GM12878 (cell line): ENCODE measurements around the gene IGFBP2. TPM values are rescaled to one million over a fixed set of nuclear protein-coding genes. Genes with fewer than 3 reads are reported as not detected.

Experiments used
- ATF7 ChIP-seq: fragments of 450-650 bp; IDR thresholded peaks from 2 replicates; pipeline ENCODE4 v1.6.1; 2016; ENCODE audit warnings: low read depth, mild to moderate bottlenecking
- CBX3 ChIP-seq: fragments of 200-600 bp; sonication (generic); IDR thresholded peaks from 2 replicates; pipeline ENCODE4 v1.6.1; 2016; ENCODE audit warnings: low read depth, borderline replicate concordance
- CREM ChIP-seq: IDR thresholded peaks from 2 replicates; pipeline ENCODE4 v1.6.1; 2014; ENCODE audit warnings: antibody characterized with exemption, low read depth
- EGR1 ChIP-seq, 2 experiments: IDR thresholded peaks; 1 replicate in 1 of 2; 2 replicates in 1 of 2; pipeline ENCODE4 v1.6.1; 2011 to 2012; ENCODE audit warnings: low read depth in 2 of 2, low read length in 2 of 2, borderline replicate concordance in 1 of 2, mild to moderate bottlenecking in 1 of 2, moderate library complexity in 1 of 2
- EP300 ChIP-seq, 2 experiments: fragments of 150-350 bp in 1 of 2; IDR thresholded peaks; 2 replicates each; pipeline ENCODE4 v1.6.1; 2011 to 2012; ENCODE audit warnings: low read depth in 2 of 2, low read length in 2 of 2, borderline replicate concordance in 1 of 2, improper control_type of control experiment in 1 of 2, inconsistent platforms in 1 of 2; ENCODE audit not compliant: control insufficient read depth in 1 of 2
- HDGF ChIP-seq: fragments of 450-650 bp; IDR thresholded peaks from 2 replicates; pipeline ENCODE4 v1.6.1; 2016; ENCODE audit warnings: antibody characterized with exemption
- MTA3 ChIP-seq: IDR thresholded peaks from 2 replicates; pipeline ENCODE4 v1.6.1; 2012; ENCODE audit warnings: low read length, inconsistent platforms, borderline replicate concordance
- PAX5 ChIP-seq: IDR thresholded peaks from 2 replicates; pipeline ENCODE4 v1.6.1; 2011; ENCODE audit warnings: low read depth, low read length, borderline replicate concordance
- SPI1 ChIP-seq: IDR thresholded peaks from 2 replicates; pipeline ENCODE4 v1.6.1; 2011; ENCODE audit warnings: low read depth, mild to moderate bottlenecking, low read length, moderate library complexity, borderline replicate concordance; ENCODE audit not compliant: insufficient read depth
- SRF ChIP-seq, 2 experiments: IDR thresholded peaks; 2 replicates each; pipeline ENCODE4 v1.6.1; 2011; ENCODE audit warnings: low read depth in 2 of 2, low read length in 2 of 2, mild to moderate bottlenecking in 1 of 2, moderate library complexity in 1 of 2
- SUZ12 ChIP-seq: fragments of 200-600 bp; sonication (generic); IDR thresholded peaks from one replicate; pipeline ENCODE4 v1.6.1; 2018; ENCODE audit warnings: antibody characterized with exemption, mild to moderate bottlenecking; ENCODE audit not compliant: unreplicated experiment
- TARDBP ChIP-seq: IDR thresholded peaks from 2 replicates; pipeline ENCODE4 v1.6.1; 2016; ENCODE audit warnings: borderline replicate concordance
- polyA plus RNA-seq, 11 experiments: library from polyadenylated mRNA; depleted of rRNA in 4 of 11; unstranded in 6 of 11; stranded (reverse) in 5 of 11; fragments of >200 nt; fragmentation: Nextera tagmentation in 4 of 11; fragmentation: Illumina TruSeq in 1 of 11; extraction: Ambion mirVana in 4 of 11; extraction: Trizol in 1 of 11; gene quantifications; 1 replicate in 1 of 11; 2 replicates in 10 of 11; pipeline versions ENCODE4 v1.2.1 to v1.2.3, GENCODE V29; 2011 to 2016; ENCODE audit warnings: inconsistent platforms in 2 of 11, missing spikeins in 2 of 11, low read depth in 1 of 11
- total RNA-seq, 4 experiments: library from RNA; depleted of rRNA in 3 of 4; stranded (reverse); fragments of >200 nt in 3 of 4; fragmentation: Illumina TruSeq in 1 of 4; extraction: Trizol in 1 of 4; gene quantifications; 2 replicates each; pipeline versions ENCODE4 v1.2.1 to v1.2.3, GENCODE V29; 2013 to 2021
- TF ChIP-seq, protein P1 (sequence below): fragments of 450-650 bp; formaldehyde crosslinking; IDR thresholded peaks from 2 replicates; pipeline ENCODE4 v1.5.0; 2022; ENCODE audit warnings: mild to moderate bottlenecking, missing genetic modification characterization
- TF ChIP-seq, protein P2 (sequence below): fragments of 450-650 bp; IDR thresholded peaks from 2 replicates; pipeline ENCODE4 v1.6.1; 2016; ENCODE audit warnings: mild to moderate bottlenecking
- TF ChIP-seq, protein P3 (sequence below): IDR thresholded peaks from 2 replicates; pipeline ENCODE4 v1.6.1; 2012; ENCODE audit warnings: mild to moderate bottlenecking, low read depth, low read length
- TF ChIP-seq, protein P4 (sequence below): fragments of 450-650 bp; IDR thresholded peaks from 2 replicates; pipeline ENCODE4 v1.6.1; 2017; ENCODE audit warnings: mild to moderate bottlenecking, moderate library complexity

IGFBP2 gene
- total and polyA plus RNA-seq, 10 of the 15 experiments (the other 5 are each of a cell fraction or from before 2014, with no cell fraction given) = 0.11 to 1.5 (median 0.38) TPM; not detected in 5

DNA sequence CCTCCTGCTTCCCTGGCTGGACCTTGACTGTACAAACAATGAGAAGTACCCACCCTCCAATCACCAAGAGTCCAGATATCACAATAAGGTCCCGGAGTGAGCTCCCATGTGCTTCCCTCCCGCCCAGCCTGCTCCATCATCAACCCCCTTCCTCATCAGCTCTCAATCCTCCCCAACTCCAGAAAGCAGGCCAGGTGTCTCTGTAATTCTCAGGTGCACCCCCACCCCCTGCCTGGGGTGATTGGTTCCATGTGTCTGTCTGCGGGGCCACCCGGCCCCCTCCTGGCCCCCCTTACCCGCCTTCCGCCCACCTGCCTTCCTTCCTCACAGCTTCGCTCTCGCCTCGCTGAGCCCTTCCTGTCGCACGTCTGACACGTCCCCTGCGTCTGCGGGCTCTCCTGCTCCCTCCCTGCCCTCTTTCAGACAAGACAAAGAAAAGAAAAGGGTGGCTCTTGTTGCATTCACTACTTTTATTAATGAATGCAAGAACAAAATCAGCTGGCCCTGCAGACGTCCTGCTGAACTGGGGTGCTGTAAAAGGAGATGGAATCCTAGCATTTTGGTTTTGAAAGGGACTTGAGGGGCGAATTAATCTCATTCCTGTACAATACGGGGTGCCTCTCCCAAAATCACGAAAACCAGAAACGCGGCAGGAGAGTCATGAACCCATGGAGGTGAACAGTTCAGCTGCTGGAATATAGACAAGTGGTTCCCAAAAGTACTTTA is 26.5 kb upstream of the IGFBP2 start (continued):
- TF ChIP-seq, protein P1, sequence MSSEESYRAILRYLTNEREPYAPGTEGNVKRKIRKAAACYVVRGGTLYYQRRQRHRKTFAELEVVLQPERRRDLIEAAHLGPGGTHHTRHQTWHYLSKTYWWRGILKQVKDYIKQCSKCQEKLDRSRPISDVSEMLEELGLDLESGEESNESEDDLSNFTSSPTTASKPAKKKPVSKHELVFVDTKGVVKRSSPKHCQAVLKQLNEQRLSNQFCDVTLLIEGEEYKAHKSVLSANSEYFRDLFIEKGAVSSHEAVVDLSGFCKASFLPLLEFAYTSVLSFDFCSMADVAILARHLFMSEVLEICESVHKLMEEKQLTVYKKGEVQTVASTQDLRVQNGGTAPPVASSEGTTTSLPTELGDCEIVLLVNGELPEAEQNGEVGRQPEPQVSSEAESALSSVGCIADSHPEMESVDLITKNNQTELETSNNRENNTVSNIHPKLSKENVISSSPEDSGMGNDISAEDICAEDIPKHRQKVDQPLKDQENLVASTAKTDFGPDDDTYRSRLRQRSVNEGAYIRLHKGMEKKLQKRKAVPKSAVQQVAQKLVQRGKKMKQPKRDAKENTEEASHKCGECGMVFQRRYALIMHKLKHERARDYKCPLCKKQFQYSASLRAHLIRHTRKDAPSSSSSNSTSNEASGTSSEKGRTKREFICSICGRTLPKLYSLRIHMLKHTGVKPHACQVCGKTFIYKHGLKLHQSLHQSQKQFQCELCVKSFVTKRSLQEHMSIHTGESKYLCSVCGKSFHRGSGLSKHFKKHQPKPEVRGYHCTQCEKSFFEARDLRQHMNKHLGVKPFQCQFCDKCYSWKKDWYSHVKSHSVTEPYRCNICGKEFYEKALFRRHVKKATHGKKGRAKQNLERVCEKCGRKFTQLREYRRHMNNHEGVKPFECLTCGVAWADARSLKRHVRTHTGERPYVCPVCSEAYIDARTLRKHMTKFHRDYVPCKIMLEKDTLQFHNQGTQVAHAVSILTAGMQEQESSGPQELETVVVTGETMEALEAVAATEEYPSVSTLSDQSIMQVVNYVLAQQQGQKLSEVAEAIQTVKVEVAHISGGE = no peak
- peak in 1 of 2 experiments; percentile 9; a peak in 1 of 4 replicates for TF ChIP-seq EP300 (IDR thresholded peaks at IDR 0.05; ENCODE audit: borderline replicate concordance in 1 of 2, control insufficient read depth in 1 of 2, low read depth in 2 of 2, low read length in 2 of 2)
- TF ChIP-seq EGR1 (IDR thresholded peaks at IDR 0.05; ENCODE audit: borderline replicate concordance in 1 of 2, low read depth in 2 of 2, low read length in 2 of 2) = peak in 1 of 2 experiments; percentile 76; a peak in 2 of 3 replicates
- TF ChIP-seq CREM = peak; percentile 65; the same call in 1 of the 2 replicates
- TF ChIP-seq SPI1 = 0 out of 2 replicates have a peak, but pooled peaks have one; percentile 11
- TF ChIP-seq, protein P2, sequence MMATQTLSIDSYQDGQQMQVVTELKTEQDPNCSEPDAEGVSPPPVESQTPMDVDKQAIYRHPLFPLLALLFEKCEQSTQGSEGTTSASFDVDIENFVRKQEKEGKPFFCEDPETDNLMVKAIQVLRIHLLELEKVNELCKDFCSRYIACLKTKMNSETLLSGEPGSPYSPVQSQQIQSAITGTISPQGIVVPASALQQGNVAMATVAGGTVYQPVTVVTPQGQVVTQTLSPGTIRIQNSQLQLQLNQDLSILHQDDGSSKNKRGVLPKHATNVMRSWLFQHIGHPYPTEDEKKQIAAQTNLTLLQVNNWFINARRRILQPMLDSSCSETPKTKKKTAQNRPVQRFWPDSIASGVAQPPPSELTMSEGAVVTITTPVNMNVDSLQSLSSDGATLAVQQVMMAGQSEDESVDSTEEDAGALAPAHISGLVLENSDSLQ = peak; percentile 38
- no peak for TF ChIP-seq SUZ12
- TF ChIP-seq PAX5 = 0 out of 2 replicates have a peak, but pooled peaks have one; percentile 30
- TF ChIP-seq CBX3 = no peak
- TF ChIP-seq, protein P3, sequence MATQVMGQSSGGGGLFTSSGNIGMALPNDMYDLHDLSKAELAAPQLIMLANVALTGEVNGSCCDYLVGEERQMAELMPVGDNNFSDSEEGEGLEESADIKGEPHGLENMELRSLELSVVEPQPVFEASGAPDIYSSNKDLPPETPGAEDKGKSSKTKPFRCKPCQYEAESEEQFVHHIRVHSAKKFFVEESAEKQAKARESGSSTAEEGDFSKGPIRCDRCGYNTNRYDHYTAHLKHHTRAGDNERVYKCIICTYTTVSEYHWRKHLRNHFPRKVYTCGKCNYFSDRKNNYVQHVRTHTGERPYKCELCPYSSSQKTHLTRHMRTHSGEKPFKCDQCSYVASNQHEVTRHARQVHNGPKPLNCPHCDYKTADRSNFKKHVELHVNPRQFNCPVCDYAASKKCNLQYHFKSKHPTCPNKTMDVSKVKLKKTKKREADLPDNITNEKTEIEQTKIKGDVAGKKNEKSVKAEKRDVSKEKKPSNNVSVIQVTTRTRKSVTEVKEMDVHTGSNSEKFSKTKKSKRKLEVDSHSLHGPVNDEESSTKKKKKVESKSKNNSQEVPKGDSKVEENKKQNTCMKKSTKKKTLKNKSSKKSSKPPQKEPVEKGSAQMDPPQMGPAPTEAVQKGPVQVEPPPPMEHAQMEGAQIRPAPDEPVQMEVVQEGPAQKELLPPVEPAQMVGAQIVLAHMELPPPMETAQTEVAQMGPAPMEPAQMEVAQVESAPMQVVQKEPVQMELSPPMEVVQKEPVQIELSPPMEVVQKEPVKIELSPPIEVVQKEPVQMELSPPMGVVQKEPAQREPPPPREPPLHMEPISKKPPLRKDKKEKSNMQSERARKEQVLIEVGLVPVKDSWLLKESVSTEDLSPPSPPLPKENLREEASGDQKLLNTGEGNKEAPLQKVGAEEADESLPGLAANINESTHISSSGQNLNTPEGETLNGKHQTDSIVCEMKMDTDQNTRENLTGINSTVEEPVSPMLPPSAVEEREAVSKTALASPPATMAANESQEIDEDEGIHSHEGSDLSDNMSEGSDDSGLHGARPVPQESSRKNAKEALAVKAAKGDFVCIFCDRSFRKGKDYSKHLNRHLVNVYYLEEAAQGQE = no peak
- TF ChIP-seq, protein P4, sequence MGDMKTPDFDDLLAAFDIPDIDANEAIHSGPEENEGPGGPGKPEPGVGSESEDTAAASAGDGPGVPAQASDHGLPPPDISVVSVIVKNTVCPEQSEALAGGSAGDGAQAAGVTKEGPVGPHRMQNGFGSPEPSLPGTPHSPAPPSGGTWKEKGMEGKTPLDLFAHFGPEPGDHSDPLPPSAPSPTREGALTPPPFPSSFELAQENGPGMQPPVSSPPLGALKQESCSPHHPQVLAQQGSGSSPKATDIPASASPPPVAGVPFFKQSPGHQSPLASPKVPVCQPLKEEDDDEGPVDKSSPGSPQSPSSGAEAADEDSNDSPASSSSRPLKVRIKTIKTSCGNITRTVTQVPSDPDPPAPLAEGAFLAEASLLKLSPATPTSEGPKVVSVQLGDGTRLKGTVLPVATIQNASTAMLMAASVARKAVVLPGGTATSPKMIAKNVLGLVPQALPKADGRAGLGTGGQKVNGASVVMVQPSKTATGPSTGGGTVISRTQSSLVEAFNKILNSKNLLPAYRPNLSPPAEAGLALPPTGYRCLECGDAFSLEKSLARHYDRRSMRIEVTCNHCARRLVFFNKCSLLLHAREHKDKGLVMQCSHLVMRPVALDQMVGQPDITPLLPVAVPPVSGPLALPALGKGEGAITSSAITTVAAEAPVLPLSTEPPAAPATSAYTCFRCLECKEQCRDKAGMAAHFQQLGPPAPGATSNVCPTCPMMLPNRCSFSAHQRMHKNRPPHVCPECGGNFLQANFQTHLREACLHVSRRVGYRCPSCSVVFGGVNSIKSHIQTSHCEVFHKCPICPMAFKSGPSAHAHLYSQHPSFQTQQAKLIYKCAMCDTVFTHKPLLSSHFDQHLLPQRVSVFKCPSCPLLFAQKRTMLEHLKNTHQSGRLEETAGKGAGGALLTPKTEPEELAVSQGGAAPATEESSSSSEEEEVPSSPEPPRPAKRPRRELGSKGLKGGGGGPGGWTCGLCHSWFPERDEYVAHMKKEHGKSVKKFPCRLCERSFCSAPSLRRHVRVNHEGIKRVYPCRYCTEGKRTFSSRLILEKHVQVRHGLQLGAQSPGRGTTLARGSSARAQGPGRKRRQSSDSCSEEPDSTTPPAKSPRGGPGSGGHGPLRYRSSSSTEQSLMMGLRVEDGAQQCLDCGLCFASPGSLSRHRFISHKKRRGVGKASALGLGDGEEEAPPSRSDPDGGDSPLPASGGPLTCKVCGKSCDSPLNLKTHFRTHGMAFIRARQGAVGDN = peak; percentile 72
- no peak for TF ChIP-seq MTA3
- peak; percentile 82; the same call in 1 of the 2 replicates for TF ChIP-seq HDGF
- TF ChIP-seq SRF (IDR thresholded peaks at IDR 0.05; ENCODE audit: low read depth in 2 of 2, low read length in 2 of 2) = 0 out of 4 replicates have a peak, but pooled peaks of 1 of the 2 experiments have one; percentile 1
- peak; percentile 60; the same call in 1 of the 2 replicates for TF ChIP-seq ATF7
- TF ChIP-seq TARDBP = no peak
